K562 (cell line): ENCODE data around the gene BDH1.

ENCODE experiments used
- CTCF ChIP-seq, 3 experiments: IDR thresholded peaks in 2 of 3; conservative IDR thresholded peaks in 1 of 3; 2 replicates each; pipeline ENCODE4 v1.5.1; 2011 to 2012; ENCODE audit warnings: low read length in 3 of 3, mild to moderate bottlenecking in 3 of 3, control low read depth in 2 of 3, improper control_type of control experiment in 1 of 3, inconsistent platforms in 1 of 3, low read depth in 1 of 3, mixed read lengths in 1 of 3, moderate library complexity in 1 of 3; ENCODE audit not compliant: insufficient read depth in 2 of 3
- ELF1 ChIP-seq: fragments of 200-800 bp; sonication (Bioruptor generic); IDR thresholded peaks from 2 replicates; pipeline ENCODE4 v1.6.1; 2016; ENCODE audit warnings: missing genetic modification characterization, missing compliant biosample characterization
- EP400 ChIP-seq: fragments of 450-650 bp; IDR thresholded peaks from 2 replicates; pipeline ENCODE4 v1.6.1; 2017; ENCODE audit warnings: antibody characterized with exemption, mild to moderate bottlenecking, moderate library complexity
- EZH2 ChIP-seq: IDR thresholded peaks from 2 replicates; pipeline ENCODE4 v1.6.1; 2012; ENCODE audit warnings: low read depth, mild to moderate bottlenecking, inconsistent platforms, low read length, borderline replicate concordance
- HOXB6 ChIP-seq: fragments of 250-450 bp; sonication (Bioruptor Pico); IDR thresholded peaks from 2 replicates; pipeline ENCODE4 v1.5.1; 2022; ENCODE audit warnings: mild to moderate bottlenecking, borderline replicate concordance
- MAZ ChIP-seq, 2 experiments: fragments of 450-650 bp in 1 of 2; sonication (generic) in 1 of 2; formaldehyde crosslinking; IDR thresholded peaks in 1 of 2; conservative IDR thresholded peaks in 1 of 2; 2 replicates each; pipeline versions ENCODE4 v1.4.0 to v1.5.0; 2020; ENCODE audit warnings: mild to moderate bottlenecking in 1 of 2, missing genetic modification reagents in 1 of 2
- MTA1 ChIP-seq: fragments of 450-650 bp; IDR thresholded peaks from 2 replicates; pipeline ENCODE4 v1.6.1; 2017; ENCODE audit warnings: borderline replicate concordance
- MXI1 ChIP-seq: IDR thresholded peaks from 2 replicates; pipeline ENCODE4 v1.6.1; 2011; ENCODE audit warnings: low read depth, mild to moderate bottlenecking, improper control_type of control experiment, low read length
- TCF7L2 ChIP-seq: fragments of 150-350 bp; IDR thresholded peaks from 2 replicates; pipeline ENCODE4 v1.6.1; 2016; ENCODE audit warnings: low read depth, mild to moderate bottlenecking, low read length, moderate library complexity
- ZC3H8 ChIP-seq: fragments of 450-650 bp; IDR thresholded peaks from 2 replicates; pipeline ENCODE4 v1.6.1; 2017
- TF ChIP-seq, protein P1 (sequence below): sonication (generic); formaldehyde crosslinking; IDR thresholded peaks from 2 replicates; pipeline ENCODE4 v1.9.0; 2022; ENCODE audit warnings: mild to moderate bottlenecking, missing genetic modification reagents
- TF ChIP-seq, protein P2 (sequence below): fragments of 250-450 bp; sonication (Bioruptor Pico); IDR thresholded peaks from 2 replicates; pipeline ENCODE4 v1.5.0; 2021

GRCh38 chr3:197499427-197499826 is 56.3 kb downstream of the BDH1 start:
- TF ChIP-seq ELF1 (tag), result no peak
- no peak for TF ChIP-seq CTCF (IDR thresholded peaks at IDR 0.05 in 2 of 3, conservative IDR thresholded peaks at IDR 0.05 in 1 of 3; ENCODE audit: insufficient read depth in 2 of 3, low read depth in 1 of 3, low read length in 3 of 3)
- no peak for TF ChIP-seq MTA1
- no peak for TF ChIP-seq HOXB6 (CRISPR knock-in tag)
- TF ChIP-seq MXI1, result no peak
- TF ChIP-seq, protein P1, sequence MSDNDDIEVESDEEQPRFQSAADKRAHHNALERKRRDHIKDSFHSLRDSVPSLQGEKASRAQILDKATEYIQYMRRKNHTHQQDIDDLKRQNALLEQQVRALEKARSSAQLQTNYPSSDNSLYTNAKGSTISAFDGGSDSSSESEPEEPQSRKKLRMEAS, result no peak
- TF ChIP-seq ZC3H8, result no peak
- no peak for TF ChIP-seq EZH2
- TF ChIP-seq EP400, result no peak
- no peak for TF ChIP-seq MAZ (CRISPR knock-in tag; conservative IDR thresholded peaks at IDR 0.05 in 1 of 2, IDR thresholded peaks at IDR 0.05 in 1 of 2)
- no peak for TF ChIP-seq TCF7L2
- TF ChIP-seq, protein P2, sequence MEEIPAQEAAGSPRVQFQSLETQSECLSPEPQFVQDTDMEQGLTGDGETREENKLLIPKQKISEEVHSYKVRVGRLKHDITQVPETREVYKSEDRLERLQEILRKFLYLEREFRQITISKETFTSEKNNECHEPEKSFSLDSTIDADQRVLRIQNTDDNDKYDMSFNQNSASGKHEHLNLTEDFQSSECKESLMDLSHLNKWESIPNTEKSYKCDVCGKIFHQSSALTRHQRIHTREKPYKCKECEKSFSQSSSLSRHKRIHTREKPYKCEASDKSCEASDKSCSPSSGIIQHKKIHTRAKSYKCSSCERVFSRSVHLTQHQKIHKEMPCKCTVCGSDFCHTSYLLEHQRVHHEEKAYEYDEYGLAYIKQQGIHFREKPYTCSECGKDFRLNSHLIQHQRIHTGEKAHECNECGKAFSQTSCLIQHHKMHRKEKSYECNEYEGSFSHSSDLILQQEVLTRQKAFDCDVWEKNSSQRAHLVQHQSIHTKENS (CRISPR knock-in tag), result no peak
